ENCODE results near the gene RAB3GAP1.
"Not testable (repeated sequence)": the region's sequence is repeated elsewhere in the genome, so short reads cannot be mapped to it uniquely, and the experiment has no call there.

RAB3GAP1 gene

DNA sequence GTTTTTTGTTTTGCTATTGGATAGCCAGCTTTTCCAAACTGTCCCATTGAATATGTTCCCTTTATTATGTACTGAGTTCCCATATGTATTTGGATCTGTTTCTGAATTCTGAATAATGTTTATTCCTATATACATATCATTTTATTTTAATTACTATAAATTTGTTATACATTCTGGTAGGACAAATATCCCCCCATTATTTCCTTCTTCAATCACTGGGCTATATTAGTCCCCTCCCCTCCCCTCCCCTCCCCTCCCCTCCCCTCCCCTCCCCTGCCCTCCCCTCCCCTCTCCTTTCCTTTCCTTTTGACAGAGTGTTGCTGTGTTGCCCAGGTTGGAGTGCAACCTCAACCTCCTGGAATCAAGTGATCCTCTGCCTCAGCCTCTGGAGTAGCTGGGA, 26.3 kb downstream of the RAB3GAP1 start:
- Histone ChIP-seq H3K36me3 (ENCODE audit: control insufficient read depth in 5 of 5, insufficient read depth in 5 of 5, low read length in 5 of 5) (peaks cover 0 to 6% (median 6%) of the 10 kb centered on the region in 5 donors), H3K4me1 (ENCODE audit: control insufficient read depth in 5 of 5, insufficient read depth in 5 of 5, low read length in 5 of 5) (peaks cover 0 to 5% (median 0%) of the 10 kb centered on the region in 5 donors), H3K27me3 (ENCODE audit: control insufficient read depth in 5 of 5, insufficient read depth in 4 of 5, low read length in 5 of 5) (no peaks in the 10 kb centered on the region), H3K9ac (ENCODE audit: low read length in 5 of 5) (no peak overlapping the region), H3K27ac (ENCODE audit: low read depth, low read length) (no peak overlapping the region), H3K4me3 (ENCODE audit: low read depth in 1 of 5, low read length in 5 of 5) (no peak overlapping the region), H3K9me3 (ENCODE audit: control insufficient read depth in 5 of 5, low read length in 5 of 5) (no peaks in the 10 kb centered on the region)

GRCh38 chr2:135086222-135086621, 34.1 kb downstream of the RAB3GAP1 start:
- Histone ChIP-seq H3K36me3 (ENCODE audit: control insufficient read depth in 5 of 5, insufficient read depth in 5 of 5, low read length in 5 of 5) (peaks cover 0 to 10% (median 3%) of the 10 kb centered on the region in 5 donors), H3K27ac (ENCODE audit: low read depth, low read length) (no peak overlapping the region), H3K4me3 (ENCODE audit: low read depth in 1 of 5, low read length in 5 of 5) (no peak overlapping the region), H3K9ac (ENCODE audit: low read length in 5 of 5) (no peak overlapping the region), H3K4me1 (ENCODE audit: control insufficient read depth in 5 of 5, insufficient read depth in 5 of 5, low read length in 5 of 5) (no peaks in the 10 kb centered on the region), H3K27me3 (ENCODE audit: control insufficient read depth in 5 of 5, insufficient read depth in 4 of 5, low read length in 5 of 5) (no peaks in the 10 kb centered on the region), H3K9me3 (ENCODE audit: control insufficient read depth in 5 of 5, low read length in 5 of 5) (peaks cover 0 to 2% (median 0%) of the 10 kb centered on the region in 5 donors)

- H3K36me3 ChIP-seq (ENCODE audit: control insufficient read depth in 5 of 5, insufficient read depth in 5 of 5, low read length in 5 of 5), result peaks cover 13 to 25% (median 19%) of the 10 kb centered on the region in 5 donors
- H3K9ac ChIP-seq (ENCODE audit: low read length in 5 of 5); H3K9me3 ChIP-seq (ENCODE audit: control insufficient read depth in 5 of 5, low read length in 5 of 5); H3K27me3 ChIP-seq (ENCODE audit: control insufficient read depth in 5 of 5, insufficient read depth in 4 of 5, low read length in 5 of 5); H3K4me1 ChIP-seq (ENCODE audit: control insufficient read depth in 5 of 5, insufficient read depth in 5 of 5, low read length in 5 of 5); H3K27ac ChIP-seq (ENCODE audit: low read depth, low read length); H3K4me3 ChIP-seq (ENCODE audit: low read depth in 1 of 5, low read length in 5 of 5): not testable (repeated sequence)
Observed at GRCh38 chr2:135089597-135089996, 37.5 kb downstream of the RAB3GAP1 start.

DNA sequence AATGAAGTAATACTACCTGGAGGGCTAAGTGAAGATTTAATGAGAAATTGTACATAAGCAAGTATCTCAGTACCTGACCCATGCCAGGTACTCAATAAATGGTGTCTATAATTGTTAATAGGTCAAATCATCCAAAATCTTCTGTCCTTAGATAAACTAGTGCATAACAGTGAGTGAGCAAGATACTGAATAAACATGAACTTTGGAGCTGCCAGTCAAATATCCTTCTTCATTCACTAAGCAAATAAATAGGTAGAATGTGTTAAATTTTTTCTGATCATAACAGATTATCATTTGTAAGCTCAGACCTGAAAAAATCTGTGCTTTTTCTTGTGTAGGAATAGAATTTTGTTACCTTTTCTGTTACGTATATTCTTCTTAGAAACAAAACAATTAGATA, 39.6 kb downstream of the RAB3GAP1 start:
- H3K27ac ChIP-seq (ENCODE audit: low read depth, low read length), result no peak overlapping the region
- no peaks in the 10 kb centered on the region for H3K4me1 ChIP-seq (ENCODE audit: control insufficient read depth in 5 of 5, insufficient read depth in 5 of 5, low read length in 5 of 5)
- H3K36me3 ChIP-seq (ENCODE audit: control insufficient read depth in 5 of 5, insufficient read depth in 5 of 5, low read length in 5 of 5), result peaks cover 15 to 35% (median 25%) of the 10 kb centered on the region in 5 donors
- no peaks in the 10 kb centered on the region for H3K27me3 ChIP-seq (ENCODE audit: control insufficient read depth in 5 of 5, insufficient read depth in 4 of 5, low read length in 5 of 5)
- H3K4me3 ChIP-seq (ENCODE audit: low read depth in 1 of 5, low read length in 5 of 5), result no peak overlapping the region
- no peak overlapping the region for H3K9ac ChIP-seq (ENCODE audit: low read length in 5 of 5)
- H3K9me3 ChIP-seq (ENCODE audit: control insufficient read depth in 5 of 5, low read length in 5 of 5), result no peaks in the 10 kb centered on the region

GRCh38 chr2:135093193-135093592, 41.1 kb downstream of the RAB3GAP1 start:
- Histone ChIP-seq H3K36me3 (ENCODE audit: control insufficient read depth in 5 of 5, insufficient read depth in 5 of 5, low read length in 5 of 5) (peaks cover 18 to 39% (median 25%) of the 10 kb centered on the region in 5 donors), H3K9ac (ENCODE audit: low read length in 5 of 5) (no peak overlapping the region), H3K27ac (ENCODE audit: low read depth, low read length) (no peak overlapping the region), H3K9me3 (ENCODE audit: control insufficient read depth in 5 of 5, low read length in 5 of 5) (no peaks in the 10 kb centered on the region), H3K4me3 (ENCODE audit: low read depth in 1 of 5, low read length in 5 of 5) (no peak overlapping the region), H3K27me3 (ENCODE audit: control insufficient read depth in 5 of 5, insufficient read depth in 4 of 5, low read length in 5 of 5) (no peaks in the 10 kb centered on the region), H3K4me1 (ENCODE audit: control insufficient read depth in 5 of 5, insufficient read depth in 5 of 5, low read length in 5 of 5) (no peaks in the 10 kb centered on the region)

DNA sequence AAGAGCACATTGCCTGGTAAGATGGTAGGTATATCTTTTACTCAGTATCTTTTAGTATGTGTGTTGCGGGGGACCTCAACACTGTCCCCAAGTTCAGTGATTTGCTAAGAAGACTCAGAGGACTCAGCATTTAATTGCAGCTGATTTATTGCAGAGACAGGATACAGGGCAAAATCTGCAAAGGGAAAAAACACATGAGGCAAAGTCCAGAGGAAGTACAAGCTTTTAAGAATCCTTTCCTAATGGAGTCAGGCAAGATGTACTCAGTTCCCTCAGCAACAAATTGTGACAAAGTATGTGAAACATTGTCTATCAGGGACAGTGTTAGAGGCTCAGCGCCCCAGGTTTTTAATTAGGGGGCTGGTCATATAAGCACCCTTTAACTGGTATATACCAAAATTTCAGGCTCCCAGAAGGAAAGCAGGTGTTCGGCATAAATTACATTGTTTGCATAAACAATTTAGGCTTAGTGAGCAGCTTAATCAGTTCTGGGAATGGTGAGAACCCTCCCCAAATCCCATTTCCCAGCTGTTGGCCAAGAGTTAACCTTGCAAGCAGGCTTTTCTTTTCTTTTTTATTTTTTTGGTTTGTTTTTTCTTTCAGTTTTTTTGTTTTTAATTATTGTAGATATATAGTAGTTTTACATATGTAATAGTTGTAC, 41.7 kb downstream of the RAB3GAP1 start:
- H3K9ac ChIP-seq (ENCODE audit: low read length in 5 of 5), result no peak overlapping the region
- peaks cover 18 to 39% (median 25%) of the 10 kb centered on the region in 5 donors for H3K36me3 ChIP-seq (ENCODE audit: control insufficient read depth in 5 of 5, insufficient read depth in 5 of 5, low read length in 5 of 5)
- H3K27me3 ChIP-seq (ENCODE audit: control insufficient read depth in 5 of 5, insufficient read depth in 4 of 5, low read length in 5 of 5), result no peaks in the 10 kb centered on the region
- H3K4me3 ChIP-seq (ENCODE audit: low read depth in 1 of 5, low read length in 5 of 5), result no peak overlapping the region
- no peaks in the 10 kb centered on the region for H3K4me1 ChIP-seq (ENCODE audit: control insufficient read depth in 5 of 5, insufficient read depth in 5 of 5, low read length in 5 of 5)
- no peaks in the 10 kb centered on the region for H3K9me3 ChIP-seq (ENCODE audit: control insufficient read depth in 5 of 5, low read length in 5 of 5)
- H3K27ac ChIP-seq (ENCODE audit: low read depth, low read length), result no peak overlapping the region

GRCh38 chr2:135094508-135094907, 42.4 kb downstream of the RAB3GAP1 start:
- Histone ChIP-seq H3K4me1 (ENCODE audit: control insufficient read depth in 5 of 5, insufficient read depth in 5 of 5, low read length in 5 of 5) (no peaks in the 10 kb centered on the region), H3K36me3 (ENCODE audit: control insufficient read depth in 5 of 5, insufficient read depth in 5 of 5, low read length in 5 of 5) (peaks cover 18 to 39% (median 25%) of the 10 kb centered on the region in 5 donors), H3K9ac (ENCODE audit: low read length in 5 of 5) (no peak overlapping the region)

GRCh38 chr2:135095591-135095990, 43.5 kb downstream of the RAB3GAP1 start:
- Histone ChIP-seq H3K4me1 (ENCODE audit: control insufficient read depth in 5 of 5, insufficient read depth in 5 of 5, low read length in 5 of 5) (no peaks in the 10 kb centered on the region), H3K27ac (ENCODE audit: low read depth, low read length) (no peak overlapping the region), H3K27me3 (ENCODE audit: control insufficient read depth in 5 of 5, insufficient read depth in 4 of 5, low read length in 5 of 5) (no peaks in the 10 kb centered on the region), H3K9ac (ENCODE audit: low read length in 5 of 5) (no peak overlapping the region), H3K9me3 (ENCODE audit: control insufficient read depth in 5 of 5, low read length in 5 of 5) (no peaks in the 10 kb centered on the region), H3K36me3 (ENCODE audit: control insufficient read depth in 5 of 5, insufficient read depth in 5 of 5, low read length in 5 of 5) (peaks cover 16 to 39% (median 25%) of the 10 kb centered on the region in 5 donors), H3K4me3 (ENCODE audit: low read depth in 1 of 5, low read length in 5 of 5) (no peak overlapping the region)

More at GRCh38 chr2:135094508-135094907, 42.4 kb downstream of the RAB3GAP1 start:
- Histone ChIP-seq H3K27ac (ENCODE audit: low read depth, low read length) (no peak overlapping the region), H3K4me3 (ENCODE audit: low read depth in 1 of 5, low read length in 5 of 5) (no peak overlapping the region), H3K9me3 (ENCODE audit: control insufficient read depth in 5 of 5, low read length in 5 of 5) (no peaks in the 10 kb centered on the region), H3K27me3 (ENCODE audit: control insufficient read depth in 5 of 5, insufficient read depth in 4 of 5, low read length in 5 of 5) (no peaks in the 10 kb centered on the region)

GRCh38 chr2:135096665-135097446, 44.8 kb downstream of the RAB3GAP1 start:
- Histone ChIP-seq H3K9me3 (ENCODE audit: control insufficient read depth in 5 of 5, low read length in 5 of 5) (no peaks in the 10 kb centered on the region), H3K36me3 (ENCODE audit: control insufficient read depth in 5 of 5, insufficient read depth in 5 of 5, low read length in 5 of 5) (peaks cover 16 to 30% (median 25%) of the 10 kb centered on the region in 5 donors), H3K27ac (ENCODE audit: low read depth, low read length) (no peak overlapping the region), H3K27me3 (ENCODE audit: control insufficient read depth in 5 of 5, insufficient read depth in 4 of 5, low read length in 5 of 5) (no peaks in the 10 kb centered on the region), H3K9ac (ENCODE audit: low read length in 5 of 5) (no peak overlapping the region), H3K4me3 (ENCODE audit: low read depth in 1 of 5, low read length in 5 of 5) (no peak overlapping the region), H3K4me1 (ENCODE audit: control insufficient read depth in 5 of 5, insufficient read depth in 5 of 5, low read length in 5 of 5) (no peaks in the 10 kb centered on the region)

GRCh38 chr2:135097532-135098231, 45.6 kb downstream of the RAB3GAP1 start:
- Histone ChIP-seq H3K36me3 (ENCODE audit: control insufficient read depth in 5 of 5, insufficient read depth in 5 of 5, low read length in 5 of 5) (peaks cover 16 to 31% (median 19%) of the 10 kb centered on the region in 5 donors), H3K4me1 (ENCODE audit: control insufficient read depth in 5 of 5, insufficient read depth in 5 of 5, low read length in 5 of 5) (no peaks in the 10 kb centered on the region), H3K27ac (ENCODE audit: low read depth, low read length) (no peak overlapping the region)

More at GRCh38 chr2:135097532-135098231, 45.6 kb downstream of the RAB3GAP1 start:
- Histone ChIP-seq H3K4me3 (ENCODE audit: low read depth in 1 of 5, low read length in 5 of 5) (no peak overlapping the region), H3K9me3 (ENCODE audit: control insufficient read depth in 5 of 5, low read length in 5 of 5) (no peaks in the 10 kb centered on the region), H3K27me3 (ENCODE audit: control insufficient read depth in 5 of 5, insufficient read depth in 4 of 5, low read length in 5 of 5) (no peaks in the 10 kb centered on the region), H3K9ac (ENCODE audit: low read length in 5 of 5) (no peak overlapping the region)
